Breast epithelium (tissue), 3 donors: ENCODE data around the gene PKHD1.

Source experiments
- CTCF ChIP-seq, 3 donors: fragments of 450-650 bp; IDR thresholded peaks; one replicate each; pipeline ENCODE4 v1.5.1; 2016 to 2017; ENCODE audit warnings: antibody characterized with exemption in 3 of 3, mild to moderate bottlenecking in 3 of 3, moderate library complexity in 3 of 3
- POLR2A ChIP-seq: fragments of 450-650 bp; IDR thresholded peaks from one replicate; pipeline ENCODE4 v1.6.1; 2016; ENCODE audit warnings: antibody characterized with exemption, mild to moderate bottlenecking, moderate library complexity

- TF ChIP-seq POLR2A (no peak), CTCF (IDR thresholded peaks at IDR 0.05) (no peak)
Measured at GRCh38 chr6:51625566-51625965, 461.8 kb downstream of the PKHD1 start.
